Middle frontal gyrus (tissue), 1 donor: ENCODE results near the gene MESD.
"Not testable (repeated sequence)": the region's sequence is repeated elsewhere in the genome, so short reads cannot be mapped to it uniquely, and the experiment has no call there.

Experiments used
- DNase-seq: peaks from one replicate; pipeline ENCODE4 v3.0.0-alpha.2; 2015; ENCODE audit warnings: low spot score; ENCODE audit errors: extremely low spot score

The MESD gene

GRCh38 chr15:80966431-80967197, 23.0 kb downstream of the MESD start:
- DNase-seq: no peak

- not testable (repeated sequence) for DNase-seq
Observed at GRCh38 chr15:80965454-80965853, 24.2 kb downstream of the MESD start.

DNA sequence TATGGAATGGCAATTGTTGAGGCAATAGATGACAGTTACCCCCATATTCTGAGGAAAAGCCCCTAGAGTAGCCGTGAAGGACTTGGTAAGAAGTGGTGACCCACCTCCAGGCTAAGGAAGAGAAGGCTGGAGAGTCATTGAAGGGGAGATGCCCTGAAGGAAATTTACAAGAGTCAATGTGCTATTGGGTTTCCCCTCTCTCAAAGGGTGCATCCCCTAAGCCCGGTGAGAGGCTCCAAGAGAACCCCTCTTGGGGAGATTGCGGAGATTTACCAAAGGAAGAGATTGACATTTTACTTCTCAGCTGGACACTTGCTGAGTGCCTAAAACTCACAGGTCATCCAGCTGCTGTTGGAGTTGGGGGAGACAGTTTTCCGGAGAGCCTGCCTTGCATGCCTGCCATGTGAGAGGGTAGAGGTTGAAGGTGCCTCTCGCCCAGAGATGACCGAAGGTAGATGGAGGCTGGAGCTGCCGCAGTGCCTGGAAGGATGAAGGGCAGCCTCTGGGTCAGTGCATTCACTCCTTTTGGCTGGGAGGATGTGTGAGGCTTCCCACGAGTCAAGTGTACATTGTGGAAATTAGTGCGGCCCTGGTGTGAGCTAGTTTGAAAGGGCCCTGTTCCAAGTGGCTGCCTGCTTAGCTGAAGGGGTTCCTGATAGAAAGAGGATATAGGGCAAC, 30.7 kb downstream of the MESD start:
- DNase-seq: no peak

- DNase-seq: no peak
Observed at GRCh38 chr15:80957976-80958375, 31.6 kb downstream of the MESD start.

DNA sequence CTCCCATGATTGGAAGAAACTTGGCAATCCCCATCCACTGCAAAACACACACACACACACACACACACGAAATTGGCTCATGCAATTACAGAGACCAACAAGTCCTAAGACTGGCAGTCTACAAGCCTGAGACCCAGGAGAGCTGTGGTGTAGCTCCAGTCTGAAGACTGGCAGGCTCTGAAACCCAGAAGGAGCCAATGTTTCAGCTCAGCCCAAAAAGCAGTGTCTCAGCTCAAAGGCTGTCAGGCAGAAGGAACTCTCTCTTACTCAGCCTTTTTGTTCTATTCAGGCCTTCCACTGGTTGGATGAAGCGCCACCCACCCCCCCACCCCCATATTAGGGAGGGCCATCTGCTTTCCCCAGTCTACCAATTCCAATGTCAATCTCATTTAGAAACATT, 32.1 kb downstream of the MESD start:
- no peak for DNase-seq

DNA sequence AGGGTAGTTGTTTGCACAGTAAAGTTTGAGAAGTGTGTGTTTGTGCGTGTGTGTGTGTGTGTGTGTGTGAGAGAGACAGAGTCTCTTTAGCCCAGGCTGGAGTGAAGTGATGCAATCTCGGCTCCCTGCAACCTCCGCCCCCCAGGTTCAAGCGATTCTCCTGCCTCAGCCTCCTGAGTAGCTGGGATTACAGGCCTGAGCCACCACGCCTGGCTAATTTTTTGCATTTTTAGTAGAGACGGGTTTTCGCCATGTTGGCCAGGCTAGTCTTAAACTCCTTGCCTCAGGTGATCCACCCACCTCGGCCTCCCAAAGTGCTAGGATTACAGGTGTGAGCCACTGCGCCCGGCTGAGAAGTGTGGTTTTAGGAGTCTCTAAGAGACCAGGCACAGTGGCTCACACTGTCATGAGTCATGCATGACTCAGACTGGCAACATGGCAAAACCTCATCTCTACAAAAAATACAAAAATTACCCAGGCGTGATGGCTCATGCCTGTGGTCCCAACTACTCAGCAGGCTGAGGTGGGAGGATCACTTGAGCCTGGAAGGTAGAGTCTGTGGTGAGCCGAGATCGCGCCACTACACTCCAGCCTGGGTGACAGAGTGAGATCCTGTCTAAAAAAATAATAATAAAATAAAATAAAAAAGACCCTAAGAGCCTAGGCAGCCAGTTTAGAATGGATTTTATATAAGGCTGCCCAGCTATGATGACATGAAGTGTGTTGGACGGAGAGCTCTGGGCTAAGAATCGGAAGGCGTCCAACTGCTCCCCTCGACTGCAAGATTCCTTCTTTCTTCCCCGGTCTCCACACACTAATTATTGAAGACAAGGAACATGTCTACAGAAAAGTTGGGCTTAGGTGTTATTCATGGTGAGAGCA, 33.8 kb downstream of the MESD start:
- DNase-seq: not testable (repeated sequence)

DNA sequence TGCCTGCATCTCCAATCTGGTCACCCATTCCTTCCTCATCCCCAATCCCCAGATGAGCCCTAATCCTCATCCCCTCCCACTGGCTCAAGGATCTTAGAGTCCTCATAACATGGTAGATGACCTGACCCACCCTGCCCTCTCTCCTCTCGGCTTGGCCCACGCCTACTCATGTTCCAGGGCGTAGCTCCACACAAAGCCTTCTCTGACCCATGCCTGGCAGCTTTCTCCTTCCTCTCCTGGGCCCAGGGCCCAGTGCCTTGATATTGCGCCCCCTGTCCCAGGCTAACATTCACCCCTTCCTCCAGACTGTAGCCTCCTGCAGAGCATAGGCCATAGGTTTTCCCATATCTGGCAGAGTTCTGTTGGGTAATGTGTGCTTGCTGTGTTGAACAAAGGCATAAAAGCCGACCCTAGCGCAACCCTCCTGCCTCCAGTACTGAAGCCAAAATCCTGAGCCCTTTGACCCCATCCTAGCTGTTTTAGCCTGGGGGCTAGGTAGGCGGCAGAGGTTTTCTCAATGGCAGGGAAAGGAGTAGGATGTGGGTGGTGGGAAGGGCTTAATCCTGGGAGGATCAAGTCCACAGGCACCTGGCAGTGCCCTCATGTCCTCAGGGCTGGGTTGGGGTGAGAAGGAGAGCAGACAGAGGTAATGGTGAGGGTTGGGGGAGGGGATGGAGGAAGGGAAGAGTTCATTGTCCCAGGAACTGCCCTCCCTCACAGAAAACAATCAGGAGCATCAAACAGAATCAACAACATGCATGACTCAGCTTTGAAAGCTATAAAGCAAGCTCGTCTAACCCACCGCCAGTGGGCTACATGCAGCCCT, 35.5 kb downstream of the MESD start:
- no peak for DNase-seq

GRCh38 chr15:80953001-80953952, 36.3 kb downstream of the MESD start:
- no peak for DNase-seq

GRCh38 chr15:80951941-80952340, 37.7 kb downstream of the MESD start:
- DNase-seq: no peak

- DNase-seq: no peak
Observed at GRCh38 chr15:80950291-80951078, 39.1 kb downstream of the MESD start.

DNA sequence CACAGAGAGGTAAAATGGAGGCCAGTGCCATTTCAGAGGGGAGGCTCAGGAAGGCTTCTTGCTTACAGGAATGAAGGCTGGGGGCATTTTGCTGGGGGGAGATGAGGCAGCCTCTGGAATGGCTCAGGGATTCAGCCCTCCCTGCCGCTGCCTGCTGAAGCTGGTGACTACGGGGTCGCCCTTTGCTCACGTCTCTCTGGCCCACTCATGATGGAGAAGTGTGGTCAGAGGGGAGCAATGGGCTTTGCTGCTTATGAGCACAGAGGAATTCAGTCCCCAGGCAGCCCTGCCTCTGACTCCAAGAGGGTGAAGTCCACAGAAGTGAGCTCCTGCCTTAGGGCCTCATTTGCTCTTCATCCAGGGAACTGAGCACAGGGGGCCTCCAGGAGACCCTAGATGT, 39.9 kb downstream of the MESD start:
- DNase-seq: no peak

DNA sequence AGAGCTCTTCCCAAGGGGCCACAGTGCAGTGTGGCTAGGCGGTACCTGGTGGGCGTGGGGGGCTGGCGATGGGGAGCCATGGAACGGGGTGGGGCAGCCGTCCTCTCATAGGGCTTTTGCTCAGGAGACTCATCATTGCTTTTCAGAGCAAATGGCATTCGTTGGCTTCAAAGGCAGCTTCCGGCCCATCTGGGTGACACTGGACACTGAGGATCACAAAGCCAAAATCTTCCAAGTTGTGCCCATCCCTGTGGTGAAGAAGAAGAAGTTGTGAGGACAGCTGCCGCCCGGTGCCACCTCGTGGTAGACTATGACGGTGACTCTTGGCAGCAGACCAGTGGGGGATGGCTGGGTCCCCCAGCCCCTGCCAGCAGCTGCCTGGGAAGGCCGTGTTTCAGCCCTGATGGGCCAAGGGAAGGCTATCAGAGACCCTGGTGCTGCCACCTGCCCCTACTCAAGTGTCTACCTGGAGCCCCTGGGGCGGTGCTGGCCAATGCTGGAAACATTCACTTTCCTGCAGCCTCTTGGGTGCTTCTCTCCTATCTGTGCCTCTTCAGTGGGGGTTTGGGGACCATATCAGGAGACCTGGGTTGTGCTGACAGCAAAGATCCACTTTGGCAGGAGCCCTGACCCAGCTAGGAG, 40.8 kb downstream of the MESD start:
- no peak for DNase-seq

GRCh38 chr15:80946576-80946975, 43.0 kb downstream of the MESD start:
- DNase-seq: no peak

DNA sequence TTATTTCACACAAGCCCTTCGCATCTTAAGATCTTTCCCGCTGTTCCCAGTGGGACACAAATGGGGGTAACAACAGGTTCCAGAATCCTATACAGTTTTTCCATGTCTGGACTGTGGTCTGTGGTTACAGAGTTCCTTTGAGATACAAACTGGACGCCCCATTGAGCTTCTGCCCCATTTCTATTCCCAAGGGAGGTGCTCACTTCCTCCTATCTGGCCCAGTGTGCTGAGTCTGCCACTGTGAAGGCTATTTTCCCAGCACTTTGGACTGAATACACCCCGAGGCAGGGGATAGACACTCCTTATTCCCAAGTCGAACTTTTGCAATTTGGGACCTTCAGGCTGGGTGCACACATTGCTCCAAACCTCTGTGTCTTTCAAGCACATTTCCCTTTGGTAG, 44.0 kb downstream of the MESD start:
- no peak for DNase-seq

- no peak for DNase-seq
Observed at GRCh38 chr15:80944818-80945217, 44.8 kb downstream of the MESD start.

- peak; percentile 34 for DNase-seq
Observed at GRCh38 chr15:80942746-80943565, 46.7 kb downstream of the MESD start.

- no peak for DNase-seq
Observed at GRCh38 chr15:80942266-80942665, 47.4 kb downstream of the MESD start.

DNA sequence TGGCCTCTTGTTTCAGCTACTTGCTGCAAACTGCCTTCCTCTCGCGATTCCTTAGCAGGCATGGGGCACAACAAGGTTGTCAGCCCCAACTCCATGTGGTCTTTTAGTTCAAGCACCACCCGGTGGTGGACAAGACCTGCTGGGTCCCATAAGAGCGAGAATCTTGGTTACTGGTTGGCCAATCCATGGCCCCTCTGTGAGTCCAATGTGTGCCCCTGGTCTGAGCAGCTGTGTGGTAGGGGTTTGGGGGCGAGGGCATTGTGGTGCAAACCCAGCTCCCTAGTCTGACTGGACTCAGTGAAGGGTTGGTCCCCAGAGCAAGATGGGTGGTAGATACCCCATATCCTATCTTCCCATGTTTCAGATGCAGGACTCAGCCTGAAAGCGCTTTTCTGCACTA, 48.8 kb downstream of the MESD start:
- no peak for DNase-seq
